ENCODE data around the gene S100A7A.
A peak's percentile ranks its signal among the peaks of the same experiment; 100 is the strongest.

Gene S100A7A

DNA sequence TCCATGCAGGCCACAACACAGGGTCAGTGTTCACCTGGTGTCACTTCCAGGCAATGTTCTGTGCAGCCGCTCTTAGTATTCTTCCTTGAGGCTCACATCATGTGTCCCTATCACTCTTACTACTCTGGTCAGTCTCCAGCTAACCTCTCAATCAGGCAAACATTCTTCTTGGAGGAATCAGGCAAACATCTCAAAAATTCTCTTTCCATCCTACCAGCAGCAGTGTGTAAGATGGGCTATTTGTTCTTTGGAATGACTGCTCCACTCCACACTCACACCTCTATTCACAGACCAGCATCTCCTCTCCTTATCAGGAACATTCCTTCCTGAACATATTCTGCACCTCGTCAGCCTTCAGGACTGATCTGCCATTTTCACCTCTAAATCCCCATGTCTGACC lies 4.0 kb downstream of the S100A7A start:
- in situ Hi-C loops (cut with HindIII; ENCODE audit: low pct_unique_long_range_greater_than_20kb, low sequenced_read_pairs) = no loop called here
- no peak for TF ChIP-seq JUND (IDR thresholded peaks at IDR 0.05; ENCODE audit: low read depth)

DNA sequence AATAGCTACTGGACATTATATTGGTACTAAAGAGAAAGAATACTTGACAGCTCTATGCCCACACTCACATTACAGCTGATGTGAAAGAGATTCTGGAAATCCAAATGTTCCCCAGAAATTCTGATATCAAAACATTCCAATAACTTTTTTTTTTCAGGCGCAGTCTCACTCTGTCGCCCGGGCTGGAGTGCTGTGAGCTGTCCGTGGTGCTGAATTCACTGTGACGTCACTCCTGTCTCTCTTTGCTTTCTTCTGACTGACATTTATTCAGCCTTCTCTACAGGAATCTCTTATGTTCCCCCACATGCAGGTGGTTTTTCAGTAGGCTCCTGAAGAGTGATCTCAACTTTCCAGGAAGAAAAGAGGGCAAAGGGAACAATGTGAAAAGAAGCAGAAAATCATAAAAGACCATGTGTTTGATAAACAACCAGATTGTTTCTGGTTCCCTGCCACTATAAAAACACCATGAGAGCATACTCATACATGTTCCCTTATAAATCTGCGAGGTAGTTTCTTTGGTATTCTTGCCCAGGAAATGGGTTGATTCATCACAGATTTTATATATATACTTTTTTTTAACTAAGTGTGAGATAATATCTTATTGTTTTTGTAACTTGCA lies 6.2 kb downstream of the S100A7A start:
- no peak for TF ChIP-seq JUND (IDR thresholded peaks at IDR 0.05; ENCODE audit: low read depth)
- in situ Hi-C loops (cut with HindIII; ENCODE audit: low pct_unique_long_range_greater_than_20kb, low sequenced_read_pairs) = no loop called here
- peak; percentile 74 to 85 for DNase-seq (ENCODE audit: low read depth in 1 of 2, low spot score in 1 of 2)

More for the DNA sequence above, 4.0 kb downstream of the S100A7A start:
- DNase-seq (ENCODE audit: low read depth in 1 of 2, low spot score in 1 of 2) = no peak

DNA sequence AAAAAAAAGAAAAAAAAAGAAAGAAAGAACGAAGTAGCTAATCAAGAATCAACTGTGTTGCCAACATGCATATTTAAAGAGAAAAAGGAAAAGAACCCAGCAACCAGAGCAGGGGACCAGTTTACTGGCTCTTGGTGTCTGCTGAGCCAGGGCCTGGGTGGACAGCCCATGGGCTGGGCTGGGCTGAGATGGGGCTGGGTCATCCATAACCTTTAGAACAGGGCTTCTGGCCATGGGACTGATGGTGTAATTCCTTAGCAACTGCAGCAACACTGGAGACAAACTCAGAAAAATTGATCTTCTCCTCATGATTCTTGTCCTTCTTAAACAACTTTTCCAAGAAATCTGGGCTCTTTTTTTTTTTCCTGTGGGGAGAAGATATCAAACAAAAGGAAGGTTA lies 10.5 kb downstream of the S100A7A start:
- DNase-seq (ENCODE audit: low read depth in 1 of 2, low spot score in 1 of 2) = no peak
- no peak for TF ChIP-seq JUND (IDR thresholded peaks at IDR 0.05; ENCODE audit: low read depth)
- in situ Hi-C loops (cut with HindIII; ENCODE audit: low pct_unique_long_range_greater_than_20kb, low sequenced_read_pairs) = no loop called here

DNA sequence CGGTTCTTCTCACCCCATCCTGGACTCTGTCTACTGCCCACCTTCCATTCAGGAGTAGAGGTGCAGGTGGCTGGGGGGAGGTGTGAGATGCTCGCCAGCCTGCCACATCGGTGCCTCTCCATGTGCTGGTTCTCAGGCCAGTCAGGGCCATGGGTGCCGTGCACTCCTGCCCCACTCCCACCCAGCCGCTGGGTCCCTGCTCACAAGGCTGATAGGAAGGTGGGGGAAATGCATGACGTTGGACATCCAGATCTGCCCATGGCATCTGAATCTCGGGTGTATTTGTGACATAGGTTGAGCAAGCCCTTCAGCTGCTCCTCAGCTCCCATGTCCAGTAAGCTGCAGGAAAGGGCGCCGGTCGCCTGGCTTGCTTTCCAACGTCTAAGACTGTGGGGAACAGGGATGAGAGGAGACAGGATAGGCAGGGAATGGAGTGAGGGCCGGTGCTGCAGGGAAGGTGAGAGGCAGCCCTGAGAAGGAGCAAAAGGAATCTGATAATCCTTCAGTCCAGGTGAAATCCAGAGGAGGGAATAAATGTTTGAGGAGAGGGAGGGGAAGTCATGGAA lies 11.8 kb downstream of the S100A7A start:
- in situ Hi-C loops (cut with HindIII; ENCODE audit: low pct_unique_long_range_greater_than_20kb, low sequenced_read_pairs) = no loop called here
- TF ChIP-seq JUND (IDR thresholded peaks at IDR 0.05; ENCODE audit: low read depth) = no peak
- DNase-seq (ENCODE audit: low read depth in 1 of 2, low spot score in 1 of 2) = no peak

DNA sequence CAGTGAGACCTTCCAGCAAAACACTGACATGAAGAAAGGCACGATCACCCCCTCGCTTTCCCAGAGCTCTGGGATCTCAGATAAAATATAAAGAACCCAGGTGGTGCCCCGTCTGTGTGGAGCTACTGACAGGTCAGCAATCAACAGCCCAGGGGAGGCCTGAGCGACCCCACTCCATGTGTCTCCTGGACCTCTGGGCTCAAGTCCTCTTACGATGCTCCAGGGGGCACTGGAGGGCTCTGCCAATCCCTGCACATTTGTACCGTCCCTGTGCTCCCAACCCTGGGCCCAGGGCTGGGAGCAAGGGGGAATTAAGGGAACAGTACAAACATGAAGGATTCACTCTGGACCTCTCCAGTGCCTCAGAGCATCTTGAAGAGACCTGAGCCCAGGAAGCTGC lies 12.5 kb downstream of the S100A7A start:
- in situ Hi-C loops (cut with HindIII; ENCODE audit: low pct_unique_long_range_greater_than_20kb, low sequenced_read_pairs) = no loop called here
- TF ChIP-seq JUND (IDR thresholded peaks at IDR 0.05; ENCODE audit: low read depth) = no peak
- no peak for DNase-seq (ENCODE audit: low read depth in 1 of 2, low spot score in 1 of 2)

DNA sequence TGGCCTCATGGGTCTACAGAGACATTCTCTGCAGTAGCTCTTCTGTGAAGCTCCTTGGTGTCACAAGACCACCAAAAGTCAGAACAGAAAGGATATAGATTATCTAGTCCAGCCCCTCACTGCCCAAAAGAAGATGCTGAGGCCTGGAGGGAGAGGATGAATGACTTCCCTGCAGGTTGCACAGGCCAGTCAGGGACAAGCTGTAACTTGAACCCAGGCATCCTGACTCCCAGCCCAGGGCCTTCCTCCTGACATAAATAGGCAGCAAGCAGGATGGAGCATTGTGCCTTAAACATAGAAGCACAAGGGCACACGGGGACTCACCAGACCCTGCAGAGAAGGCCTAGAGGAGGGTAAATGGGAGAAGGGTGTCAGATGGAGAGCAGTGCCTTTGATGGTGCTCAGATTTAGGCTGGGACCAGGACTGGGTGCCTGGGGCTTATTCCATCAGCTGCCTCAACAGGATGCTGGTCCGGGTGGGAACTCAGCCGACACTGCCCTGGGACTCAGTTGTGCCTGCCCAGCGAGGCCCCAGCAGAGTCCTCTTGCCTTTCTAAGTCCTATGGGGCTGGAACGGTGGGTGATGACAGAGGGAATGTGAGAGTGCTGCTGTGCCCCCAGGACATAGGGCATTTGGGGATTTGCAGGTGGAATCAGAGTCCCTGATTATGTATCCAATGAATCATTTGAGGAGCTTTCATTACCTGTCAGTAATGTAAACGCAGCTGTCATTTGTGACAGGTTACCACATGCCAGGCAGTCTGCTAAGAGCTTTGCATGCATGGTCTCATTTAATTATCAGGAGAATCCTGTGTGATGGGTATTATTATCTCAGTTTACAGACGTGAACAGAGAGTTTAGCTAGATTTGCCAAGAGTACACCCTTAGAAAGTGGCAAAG lies 13.2 kb downstream of the S100A7A start:
- in situ Hi-C loops (cut with HindIII; ENCODE audit: low pct_unique_long_range_greater_than_20kb, low sequenced_read_pairs) = no loop called here
- no peak for TF ChIP-seq JUND (IDR thresholded peaks at IDR 0.05; ENCODE audit: low read depth)
- no peak for DNase-seq (ENCODE audit: low read depth in 1 of 2, low spot score in 1 of 2)

DNA sequence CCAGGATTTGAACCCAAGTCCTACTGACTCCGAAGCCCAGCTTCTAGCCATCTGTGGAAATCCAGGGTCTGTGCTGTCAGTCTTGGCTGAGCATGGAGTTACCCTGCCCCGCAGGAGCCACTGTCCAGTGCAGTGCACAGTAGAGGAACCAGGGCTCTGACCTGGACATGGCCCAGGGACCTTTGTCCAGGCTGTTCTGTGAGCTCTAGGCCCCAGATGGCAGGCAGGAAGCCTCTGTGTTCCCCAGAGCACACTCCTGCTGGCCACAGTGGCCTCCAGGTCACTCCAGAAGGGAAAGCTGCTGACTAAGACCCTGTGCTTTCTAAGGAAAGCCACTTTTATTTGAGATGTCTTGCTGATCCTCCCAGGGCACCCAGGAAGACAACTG lies 13.8 kb downstream of the S100A7A start:
- DNase-seq (ENCODE audit: low read depth in 1 of 2, low spot score in 1 of 2) = no peak
- TF ChIP-seq JUND (IDR thresholded peaks at IDR 0.05; ENCODE audit: low read depth) = no peak
- in situ Hi-C loops (cut with HindIII; ENCODE audit: low pct_unique_long_range_greater_than_20kb, low sequenced_read_pairs) = no loop called here

DNA sequence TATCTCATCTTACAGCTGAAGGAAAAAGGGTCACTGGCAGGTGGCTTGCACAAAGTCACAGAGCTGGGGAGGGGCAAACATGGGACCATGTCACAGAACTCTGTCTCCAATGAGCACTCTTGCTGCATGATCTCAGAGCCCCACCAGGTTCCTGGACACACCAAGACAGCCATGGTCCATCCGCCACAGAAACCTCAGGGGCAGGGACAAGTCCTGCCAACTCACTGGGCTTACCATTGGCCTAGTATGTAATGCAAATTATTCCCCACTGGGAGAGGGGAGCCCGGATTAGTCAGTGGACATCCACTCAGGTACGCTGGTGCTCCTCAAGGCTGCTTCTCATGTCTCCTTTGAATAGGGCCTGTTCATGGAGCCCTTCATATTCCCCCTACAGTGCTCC lies 14.2 kb downstream of the S100A7A start:
- no peak for DNase-seq (ENCODE audit: low read depth in 1 of 2, low spot score in 1 of 2)
- in situ Hi-C loops (cut with HindIII; ENCODE audit: low pct_unique_long_range_greater_than_20kb, low sequenced_read_pairs) = no loop called here
- TF ChIP-seq JUND (IDR thresholded peaks at IDR 0.05; ENCODE audit: low read depth) = no peak

DNA sequence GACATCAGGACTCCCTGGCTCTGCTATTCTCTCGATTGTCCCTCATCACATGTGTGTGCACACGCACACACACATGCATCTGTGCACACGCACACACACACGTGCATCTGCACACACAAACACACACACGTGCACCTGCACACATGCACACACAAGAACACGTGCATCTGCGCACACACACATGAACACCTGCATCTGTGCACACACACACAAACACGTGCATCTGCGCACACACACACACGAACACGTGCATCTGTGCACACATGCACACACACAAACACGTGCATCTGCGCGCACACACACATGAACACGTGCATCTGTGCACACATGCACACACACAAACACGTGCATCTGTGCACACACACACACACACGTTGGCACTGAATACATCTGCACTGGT lies 14.7 kb downstream of the S100A7A start:
- TF ChIP-seq JUND (IDR thresholded peaks at IDR 0.05; ENCODE audit: low read depth) = no peak
- no peak for DNase-seq (ENCODE audit: low read depth in 1 of 2, low spot score in 1 of 2)
- in situ Hi-C loops (cut with HindIII; ENCODE audit: low pct_unique_long_range_greater_than_20kb, low sequenced_read_pairs) = no loop called here

DNA sequence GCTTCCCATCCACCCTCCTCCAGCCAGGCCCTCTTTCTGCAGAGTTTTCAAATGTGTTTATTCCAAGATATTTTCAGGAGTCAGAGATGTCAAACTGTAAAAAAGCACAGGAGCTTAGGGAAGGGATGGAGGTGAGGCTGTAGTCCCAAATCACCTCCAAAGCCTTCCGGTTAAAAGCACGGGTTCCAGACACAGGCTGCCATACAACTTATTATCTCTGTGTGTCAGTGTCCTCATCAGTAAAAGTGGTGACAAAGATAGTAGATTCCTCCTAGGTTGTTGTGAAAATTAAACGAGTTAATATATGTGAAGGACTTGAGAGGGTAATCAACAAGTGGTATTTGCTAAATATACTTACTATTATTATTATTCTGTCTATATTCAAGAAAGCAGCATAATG lies 15.1 kb downstream of the S100A7A start:
- in situ Hi-C loops (cut with HindIII; ENCODE audit: low pct_unique_long_range_greater_than_20kb, low sequenced_read_pairs) = no loop called here
- TF ChIP-seq JUND (IDR thresholded peaks at IDR 0.05; ENCODE audit: low read depth) = no peak
- no peak for DNase-seq (ENCODE audit: low read depth in 1 of 2, low spot score in 1 of 2)

DNA sequence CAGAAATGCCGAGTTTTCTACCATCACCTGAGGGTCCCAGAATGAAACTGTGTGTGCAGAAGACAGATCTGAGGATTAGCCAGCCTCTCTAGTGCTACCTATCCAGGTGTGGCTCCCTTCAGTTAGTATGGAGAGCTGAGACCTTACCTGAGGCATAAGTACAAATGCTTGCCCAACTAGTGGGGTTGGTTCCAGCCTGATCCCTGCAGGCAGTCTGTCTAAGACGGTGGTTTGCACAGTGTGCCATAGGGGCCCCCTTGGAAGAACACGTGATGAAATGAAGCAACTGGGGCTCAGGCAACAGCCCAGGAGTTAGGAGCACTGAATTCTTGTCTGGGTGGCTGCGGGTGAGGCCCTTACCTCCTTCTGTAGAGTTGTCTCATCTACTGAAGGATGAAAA lies 15.6 kb downstream of the S100A7A start:
- peak in 1 of 2 experiments; percentile 10 for DNase-seq (ENCODE audit: low read depth in 1 of 2, low spot score in 1 of 2)
- no peak for TF ChIP-seq JUND (IDR thresholded peaks at IDR 0.05; ENCODE audit: low read depth)
- in situ Hi-C loops (cut with HindIII; ENCODE audit: low pct_unique_long_range_greater_than_20kb, low sequenced_read_pairs) = no loop called here

DNA sequence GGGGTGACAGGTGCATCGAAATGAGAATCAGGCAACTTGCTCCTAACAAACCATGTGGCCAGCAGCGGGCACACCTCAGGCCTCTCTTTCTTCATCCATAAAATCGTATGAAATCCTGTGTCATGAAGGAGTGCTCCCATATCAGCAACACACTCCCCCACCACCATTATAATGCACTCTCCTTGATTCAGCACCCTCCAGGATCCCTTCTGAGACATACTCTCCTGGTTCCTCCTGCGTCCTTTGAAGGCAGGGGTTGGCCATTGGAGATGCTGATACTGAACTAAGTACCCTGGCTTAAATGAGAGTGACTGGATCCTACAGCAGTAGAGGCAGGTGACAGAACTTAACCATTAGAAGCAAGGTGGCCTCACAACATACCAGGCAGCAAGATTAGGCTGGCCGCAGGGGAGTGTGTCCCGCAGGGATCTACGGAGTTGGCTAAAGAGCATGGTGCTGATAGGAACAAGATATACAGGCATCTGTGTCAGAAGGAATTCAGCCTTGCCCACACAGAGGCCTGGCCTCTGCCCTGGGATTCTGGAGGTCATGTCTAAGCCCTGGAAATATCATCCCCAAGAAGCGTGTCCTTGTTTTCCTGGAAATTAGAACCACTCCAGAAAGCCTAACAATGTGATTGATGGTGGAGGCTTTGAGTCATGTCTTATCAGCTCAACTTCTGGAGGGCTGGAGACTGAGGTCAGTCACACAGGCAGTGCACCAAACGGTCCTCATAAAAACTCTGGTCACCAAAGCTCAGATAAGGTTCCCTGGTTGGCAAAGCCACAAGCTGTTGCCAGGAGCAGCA lies 16.8 kb downstream of the S100A7A start:
- in situ Hi-C loops (cut with HindIII; ENCODE audit: low pct_unique_long_range_greater_than_20kb, low sequenced_read_pairs) = no loop called here
- no peak for TF ChIP-seq JUND (IDR thresholded peaks at IDR 0.05; ENCODE audit: low read depth)

More for the DNA sequence above, 16.8 kb downstream of the S100A7A start:
- DNase-seq (ENCODE audit: low read depth in 1 of 2, low spot score in 1 of 2) = no peak

All from T47D (cell line).